Skeletal muscle satellite cell (primary cell): ENCODE data around the gene MCM6.
A peak's percentile ranks its signal among the peaks of the same experiment; 100 is the strongest.

Experiments used
- H3K27me3 ChIP-seq: 2 replicates; pipeline ENCODE4 v1.7.0; 2013; ENCODE audit warnings: low read length; ENCODE audit not compliant: control insufficient read depth, insufficient read depth
- H3K36me3 ChIP-seq: 2 replicates; pipeline ENCODE4 v1.7.0; 2013; ENCODE audit warnings: mild to moderate bottlenecking, control low read depth, low read length; ENCODE audit not compliant: insufficient read depth
- H3K4me1 ChIP-seq: 2 replicates; pipeline ENCODE4 v1.7.0; 2013; ENCODE audit warnings: low read length; ENCODE audit not compliant: control insufficient read depth, insufficient read depth
- H3K4me2 ChIP-seq: 2 replicates; pipeline ENCODE4 v1.7.0; 2013; ENCODE audit warnings: mild to moderate bottlenecking, low read length
- H3K4me3 ChIP-seq: 2 replicates; pipeline ENCODE4 v1.7.0; 2013; ENCODE audit warnings: low read length
- H3K9ac ChIP-seq: 2 replicates; pipeline ENCODE4 v1.7.0; 2013; ENCODE audit warnings: mild to moderate bottlenecking, low read depth, low read length, moderate library complexity
- H3K9me3 ChIP-seq: replicated peaks from 2 replicates; pipeline ENCODE4 v1.7.0; 2013; ENCODE audit warnings: mild to moderate bottlenecking, control low read depth, low read length

Gene MCM6

GRCh38 chr2:135862718-135863117 lies 13.5 kb downstream of the MCM6 start:
- Histone ChIP-seq H3K4me2 (no peak overlapping the region), H3K9ac (no peak overlapping the region), H3K36me3 (peaks cover 34% of the 10 kb centered on the region), H3K9me3 (no peaks in the 10 kb centered on the region), H3K4me1 (no peaks in the 10 kb centered on the region), H3K27me3 (no peaks in the 10 kb centered on the region), H3K4me3 (no peak overlapping the region)

DNA sequence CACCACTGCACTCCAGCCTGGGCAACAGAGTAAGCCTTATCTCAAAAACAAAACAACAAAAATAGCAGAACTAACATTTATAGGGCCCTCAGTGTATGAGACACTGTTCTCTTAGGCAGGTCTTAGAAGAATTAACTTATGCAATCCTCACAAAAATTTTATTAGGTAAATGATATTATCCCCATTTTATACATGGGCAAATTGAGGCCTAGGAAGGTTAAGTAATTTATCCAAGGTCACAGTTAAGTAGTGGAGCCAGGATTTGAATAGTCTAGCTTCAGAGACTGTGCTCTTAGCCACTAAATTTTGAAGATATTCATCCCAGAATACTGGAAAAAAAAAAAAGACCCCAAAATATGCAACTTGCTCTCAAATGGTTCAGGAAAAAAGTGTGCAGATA lies 22.8 kb downstream of the MCM6 start:
- Histone ChIP-seq H3K4me3 (no peak overlapping the region), H3K9me3 (no peaks in the 10 kb centered on the region), H3K4me1 (no peaks in the 10 kb centered on the region), H3K4me2 (no peak overlapping the region), H3K9ac (no peak overlapping the region), H3K36me3 (peaks cover 32% of the 10 kb centered on the region), H3K27me3 (no peaks in the 10 kb centered on the region)

DNA sequence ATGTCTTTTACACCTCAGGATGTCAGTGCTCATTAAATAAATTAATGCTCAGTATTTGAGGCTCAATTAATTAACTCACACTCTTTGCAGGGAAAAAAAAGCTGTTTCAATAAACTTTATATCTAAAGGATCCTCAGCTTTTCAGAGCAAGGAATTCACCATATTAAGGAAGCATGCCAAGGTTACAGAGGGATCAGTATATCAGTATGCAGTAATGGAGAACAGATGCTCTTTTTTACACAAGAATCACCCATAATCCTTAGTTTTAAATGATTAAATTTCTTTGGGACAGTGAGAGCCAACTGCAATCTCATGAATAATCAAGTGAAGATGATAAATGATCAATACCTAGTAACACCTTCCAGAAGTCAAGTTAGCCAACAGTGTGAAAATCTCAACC lies 24.4 kb downstream of the MCM6 start:
- H3K9ac ChIP-seq = no peak overlapping the region
- H3K36me3 ChIP-seq = peaks cover 27% of the 10 kb centered on the region
- H3K4me1 ChIP-seq = no peaks in the 10 kb centered on the region
- H3K27me3 ChIP-seq = no peaks in the 10 kb centered on the region
- no peak overlapping the region for H3K4me3 ChIP-seq
- no peak overlapping the region for H3K4me2 ChIP-seq
- no peaks in the 10 kb centered on the region for H3K9me3 ChIP-seq

DNA sequence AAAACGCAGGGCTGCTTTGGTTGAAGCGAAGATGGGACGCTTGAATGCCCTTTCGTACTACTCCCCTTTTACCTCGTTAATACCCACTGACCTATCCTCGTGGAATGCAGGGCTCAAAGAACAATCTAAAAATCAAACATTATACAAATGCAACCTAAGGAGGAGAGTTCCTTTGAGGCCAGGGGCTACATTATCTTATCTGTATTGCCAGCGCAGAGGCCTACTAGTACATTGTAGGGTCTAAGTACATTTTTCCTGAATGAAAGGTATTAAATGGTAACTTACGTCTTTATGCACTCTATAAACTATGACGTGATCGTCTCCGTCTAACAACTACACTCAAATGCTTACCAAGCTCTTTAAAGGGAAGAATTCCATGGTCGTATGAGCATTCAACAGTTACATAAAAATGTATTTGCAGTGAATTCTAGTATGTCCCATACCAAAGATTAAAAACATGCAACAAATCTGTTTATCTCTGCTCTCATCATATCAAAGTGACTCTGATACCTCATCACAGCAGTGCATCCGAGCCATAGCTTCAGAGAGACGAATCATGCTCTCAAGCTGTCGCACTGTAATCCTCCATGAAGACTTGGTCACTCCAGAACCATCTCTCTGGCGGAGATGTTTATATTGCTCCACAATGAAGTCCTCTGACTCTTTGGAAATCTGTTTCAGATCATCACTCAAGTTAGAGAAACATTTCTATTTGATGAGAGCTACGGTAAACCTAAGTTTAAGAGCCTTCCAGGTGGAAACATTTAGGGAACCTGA lies 25.2 kb downstream of the MCM6 start:
- Histone ChIP-seq H3K4me1 (no peaks in the 10 kb centered on the region), H3K27me3 (no peaks in the 10 kb centered on the region), H3K9me3 (no peaks in the 10 kb centered on the region), H3K4me2 (no peak overlapping the region), H3K4me3 (no peak overlapping the region), H3K36me3 (peaks cover 20% of the 10 kb centered on the region), H3K9ac (no peak overlapping the region)

DNA sequence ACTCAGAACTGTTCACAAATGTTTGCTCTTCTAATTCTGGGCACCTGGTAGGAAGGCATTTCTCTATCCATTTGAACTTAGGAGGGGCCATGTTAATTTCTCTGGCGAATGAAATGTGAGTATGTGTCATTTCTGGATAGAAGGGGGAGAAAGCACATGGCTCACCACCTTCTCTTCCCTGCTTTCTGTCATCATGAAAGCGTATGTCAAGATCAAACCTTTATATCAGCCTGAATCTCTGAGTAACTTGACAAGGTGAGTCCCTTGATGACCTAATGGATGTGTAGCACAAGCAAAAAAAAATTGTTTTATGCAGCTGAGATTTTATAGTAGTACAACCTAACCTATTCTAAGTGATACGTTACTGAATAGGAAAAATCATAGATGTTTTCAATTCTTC lies 27.2 kb downstream of the MCM6 start:
- Histone ChIP-seq H3K36me3 (peaks cover 24% of the 10 kb centered on the region), H3K9me3 (no peaks in the 10 kb centered on the region), H3K4me2 (no peak overlapping the region), H3K27me3 (no peaks in the 10 kb centered on the region), H3K9ac (no peak overlapping the region), H3K4me1 (no peaks in the 10 kb centered on the region), H3K4me3 (no peak overlapping the region)

DNA sequence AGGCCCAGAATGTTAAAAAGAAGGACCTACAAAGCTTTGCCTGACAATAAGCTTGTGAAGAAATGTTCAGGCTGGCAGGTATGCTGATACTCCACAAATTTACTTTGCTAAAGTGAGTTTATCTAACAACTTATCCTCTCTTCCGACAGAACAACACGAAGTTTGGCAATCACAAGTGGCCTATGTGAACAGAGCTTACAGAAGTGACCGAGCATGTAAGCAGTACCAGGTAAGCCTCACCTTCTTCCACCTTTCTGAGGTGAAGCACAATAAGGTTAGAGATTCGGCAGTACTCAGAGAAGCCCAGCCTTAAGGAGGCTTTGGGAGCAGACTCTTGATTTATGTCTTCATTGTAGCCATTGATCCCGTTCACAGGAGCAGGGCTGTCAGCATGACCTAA lies 30.2 kb downstream of the MCM6 start:
- Histone ChIP-seq H3K4me1 (peaks cover under 1% of the 10 kb centered on the region), H3K36me3 (peaks cover 23% of the 10 kb centered on the region), H3K27me3 (no peaks in the 10 kb centered on the region), H3K9ac (no peak overlapping the region), H3K4me3 (no peak overlapping the region), H3K9me3 (no peaks in the 10 kb centered on the region), H3K4me2 (no peak overlapping the region)

DNA sequence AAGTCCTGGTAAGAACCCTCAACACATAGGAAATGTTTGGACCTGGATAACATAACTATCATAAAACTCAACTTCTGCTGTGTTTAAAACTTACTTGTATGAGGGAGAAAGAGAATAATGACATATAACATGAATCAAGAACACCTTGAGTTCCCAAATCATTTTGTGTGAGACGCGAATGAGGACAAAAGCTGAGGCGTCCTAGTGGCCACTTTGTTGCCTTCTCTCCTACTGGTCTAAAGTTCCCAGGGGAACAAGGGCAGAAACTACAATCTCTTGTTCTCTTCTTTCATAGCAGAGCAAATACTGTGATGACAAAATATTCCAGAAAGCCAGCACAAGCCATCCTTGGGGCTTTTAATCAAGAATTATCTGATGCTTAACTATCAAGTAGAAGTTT lies 31.0 kb downstream of the MCM6 start:
- Histone ChIP-seq H3K27me3 (no peaks in the 10 kb centered on the region), H3K4me2 (no peak overlapping the region), H3K9me3 (no peaks in the 10 kb centered on the region)

GRCh38 chr2:135844301-135844895 lies 31.8 kb downstream of the MCM6 start:
- H3K9me3 ChIP-seq = no peaks in the 10 kb centered on the region
- H3K4me3 ChIP-seq = no peak overlapping the region
- H3K9ac ChIP-seq = no peak overlapping the region
- no peaks in the 10 kb centered on the region for H3K27me3 ChIP-seq
- H3K4me2 ChIP-seq = no peak overlapping the region
- H3K36me3 ChIP-seq = peaks cover 22% of the 10 kb centered on the region
- H3K4me1 ChIP-seq = peaks cover 17% of the 10 kb centered on the region

More for the DNA sequence above, 31.0 kb downstream of the MCM6 start:
- Histone ChIP-seq H3K4me1 (peaks cover 8% of the 10 kb centered on the region), H3K36me3 (peaks cover 23% of the 10 kb centered on the region), H3K9ac (no peak overlapping the region), H3K4me3 (no peak overlapping the region)

DNA sequence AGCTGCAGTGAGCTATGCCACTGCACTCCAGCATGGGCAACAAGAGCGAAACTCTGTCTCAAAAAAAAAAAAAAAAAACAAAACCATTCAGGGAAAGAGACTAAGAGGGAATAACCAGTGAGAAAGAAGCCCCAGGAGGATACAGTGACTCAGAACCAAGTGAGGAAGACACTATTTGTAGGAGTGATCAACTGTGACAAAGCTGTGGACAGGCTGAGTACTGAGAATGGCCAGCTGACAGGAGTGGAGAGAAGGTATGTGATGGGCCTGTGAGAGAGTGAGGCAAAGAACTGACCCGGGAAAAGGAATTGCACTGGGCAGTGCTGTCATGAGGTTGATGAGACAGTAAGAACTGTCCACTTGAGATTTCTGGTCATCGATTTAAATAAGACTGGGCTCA lies 32.6 kb downstream of the MCM6 start:
- Histone ChIP-seq H3K4me2 (no peak overlapping the region), H3K36me3 (peaks cover 19% of the 10 kb centered on the region), H3K4me1 (peaks cover 19% of the 10 kb centered on the region), H3K27me3 (no peaks in the 10 kb centered on the region), H3K4me3 (no peak overlapping the region), H3K9me3 (no peaks in the 10 kb centered on the region), H3K9ac (no peak overlapping the region)

- H3K36me3 ChIP-seq = peaks cover 15% of the 10 kb centered on the region
- peak overlapping the region; percentile 17 for H3K9ac ChIP-seq
- H3K4me2 ChIP-seq = peak overlapping the region; percentile 53
- H3K27me3 ChIP-seq = no peaks in the 10 kb centered on the region
- peak overlapping the region; percentile 23 for H3K4me3 ChIP-seq
- H3K9me3 ChIP-seq = no peaks in the 10 kb centered on the region
- peaks cover 19% of the 10 kb centered on the region for H3K4me1 ChIP-seq
Observed at GRCh38 chr2:135840601-135841000, 35.6 kb downstream of the MCM6 start.

GRCh38 chr2:135839713-135840112 lies 36.5 kb downstream of the MCM6 start:
- peak overlapping the region; percentile 1 for H3K4me2 ChIP-seq
- no peak overlapping the region for H3K4me3 ChIP-seq
- peaks cover 8% of the 10 kb centered on the region for H3K36me3 ChIP-seq
- H3K4me1 ChIP-seq = peaks cover 19% of the 10 kb centered on the region
- no peaks in the 10 kb centered on the region for H3K9me3 ChIP-seq
- H3K9ac ChIP-seq = no peak overlapping the region
- H3K27me3 ChIP-seq = no peaks in the 10 kb centered on the region

- H3K36me3 ChIP-seq = no peaks in the 10 kb centered on the region
- no peak overlapping the region for H3K4me3 ChIP-seq
- H3K4me2 ChIP-seq = no peak overlapping the region
- H3K27me3 ChIP-seq = no peaks in the 10 kb centered on the region
- no peak overlapping the region for H3K9ac ChIP-seq
- H3K9me3 ChIP-seq = no peaks in the 10 kb centered on the region
- peaks cover 19% of the 10 kb centered on the region for H3K4me1 ChIP-seq
Observed at GRCh38 chr2:135838502-135838901, 37.7 kb downstream of the MCM6 start.
